SK-N-SH (cell line): ENCODE measurements around the gene NPFFR1. TPM values are rescaled to one million over a fixed set of nuclear protein-coding genes. Genes with fewer than 3 reads are reported as not detected.

Experiments used
- CTCF ChIA-PET: fragments of 300-600, 350-600 bp; formaldehyde crosslinking; extraction: SDS; loops from one replicate; lab custom pipeline; 2021; lab: Yijun Ruan, JAX
- POLR2A ChIA-PET: fragments of 350-600 bp; sonication (Branson Sonifier 250); formaldehyde crosslinking; extraction: SDS; loops from one replicate; lab custom pipeline; 2020; ENCODE audit warnings: antibody characterized with exemption, inconsistent platforms; lab: Yijun Ruan, JAX
- DNase-seq: peaks from one replicate; pipeline ENCODE4 v3.0.0; 2012
- H2AFZ ChIP-seq: fragments of 200-600 bp; sonication (generic); 2 replicates; pipeline ENCODE4 v1.8.1; 2016; ENCODE audit warnings: antibody characterized with exemption, mild to moderate bottlenecking, low read depth
- H3F3A ChIP-seq: fragments of 200-600 bp; sonication (generic); replicated peaks from 2 replicates; pipeline ENCODE3; 2016; ENCODE audit warnings: antibody characterized with exemption, mild to moderate bottlenecking; ENCODE audit not compliant: insufficient read depth
- H3K27ac ChIP-seq, 2 experiments: fragments of 200-500 bp in 1 of 2; fragments of 200-600 bp in 1 of 2; sonication (Bioruptor generic) in 1 of 2; sonication (generic), shearing (Covaris generic) in 1 of 2; 2 replicates each; pipeline versions ENCODE4 v1.5.1 to v1.6.1; 2014 to 2016; ENCODE audit warnings: low read depth in 2 of 2, inconsistent platforms in 1 of 2, low read length in 1 of 2, mild to moderate bottlenecking in 1 of 2, mixed read lengths in 1 of 2
- H3K27me3 ChIP-seq: fragments of 200-600 bp; sonication (generic), shearing (Covaris generic); 2 replicates; pipeline ENCODE4 v1.6.1; 2016; ENCODE audit warnings: mixed run types; ENCODE audit not compliant: insufficient read depth
- H3K36me3 ChIP-seq, 2 experiments: fragments of 200-500 bp in 1 of 2; fragments of 200-600 bp in 1 of 2; sonication (Bioruptor generic) in 1 of 2; sonication (generic) in 1 of 2; replicated peaks in 1 of 2; 2 replicates each; pipeline versions ENCODE3 to v1.5.1; 2014 to 2016; ENCODE audit warnings: low read length in 1 of 2, mild to moderate bottlenecking in 1 of 2; ENCODE audit not compliant: insufficient read depth in 2 of 2, control insufficient read depth in 1 of 2
- H3K4me1 ChIP-seq, 2 experiments: fragments of 200-500 bp in 1 of 2; fragments of 200-600 bp in 1 of 2; sonication (Bioruptor generic) in 1 of 2; sonication (generic), shearing (Covaris generic) in 1 of 2; 2 replicates each; pipeline versions ENCODE4 v1.5.1 to v1.6.1; 2014 to 2016; ENCODE audit warnings: low read depth in 1 of 2, low read length in 1 of 2, mixed run types in 1 of 2; ENCODE audit not compliant: insufficient read depth in 2 of 2, control insufficient read depth in 1 of 2
- H3K4me2 ChIP-seq: fragments of 200-600 bp; sonication (generic), shearing (Covaris generic); 2 replicates; pipeline ENCODE4 v1.6.1; 2017; ENCODE audit warnings: mixed run types
- H3K4me3 ChIP-seq, 2 experiments: fragments of 200-500 bp in 1 of 2; fragments of 200-600 bp in 1 of 2; sonication (Bioruptor generic) in 1 of 2; sonication (generic), shearing (Covaris generic) in 1 of 2; 2 replicates each; pipeline versions ENCODE4 v1.5.1 to v1.8.1; 2014 to 2016; ENCODE audit warnings: low read depth in 2 of 2, inconsistent platforms in 1 of 2, low read length in 1 of 2, mild to moderate bottlenecking in 1 of 2, mixed read lengths in 1 of 2, moderate library complexity in 1 of 2
- H3K79me2 ChIP-seq: fragments of 200-600 bp; sonication (generic); 2 replicates; pipeline ENCODE4 v1.8.1; 2017; ENCODE audit warnings: mild to moderate bottlenecking; ENCODE audit not compliant: insufficient read depth
- H3K9ac ChIP-seq: fragments of 200-600 bp; sonication (generic); 2 replicates; pipeline ENCODE4 v1.6.1; 2017; ENCODE audit warnings: mixed run types
- H3K9me2 ChIP-seq: fragments of 200-600 bp; sonication (generic); 2 replicates; pipeline ENCODE4 v1.6.1; 2017; ENCODE audit warnings: mixed run types
- H3K9me3 ChIP-seq: fragments of 200-600 bp; sonication (generic); 2 replicates; pipeline ENCODE4 v1.6.1; 2017; ENCODE audit warnings: mixed run types, mild to moderate bottlenecking, moderate library complexity
- H4K20me1 ChIP-seq: fragments of 200-600 bp; sonication (generic); 2 replicates; pipeline ENCODE4 v1.6.1; 2017; ENCODE audit warnings: mild to moderate bottlenecking, mixed run types; ENCODE audit not compliant: insufficient read depth
- CHD2 ChIP-seq: fragments of 150-350 bp; IDR thresholded peaks from 2 replicates; pipeline ENCODE4 v1.6.1; 2018; ENCODE audit warnings: low read length; ENCODE audit not compliant: partially characterized antibody
- ELF1 ChIP-seq: IDR thresholded peaks from 2 replicates; pipeline ENCODE4 v1.4.0; 2012
- EP300 ChIP-seq, 2 experiments: IDR thresholded peaks; 2 replicates each; pipeline versions ENCODE4 v1.4.0 to v1.6.1; 2012; ENCODE audit warnings: borderline replicate concordance in 1 of 2, low read depth in 1 of 2, low read length in 1 of 2
- FOXM1 ChIP-seq: IDR thresholded peaks from 2 replicates; pipeline ENCODE4 v1.4.0; 2012; ENCODE audit warnings: low read depth, mild to moderate bottlenecking
- IRF3 ChIP-seq: fragments of 150-350 bp; IDR thresholded peaks from 2 replicates; pipeline ENCODE4 v1.6.1; 2016; ENCODE audit warnings: mild to moderate bottlenecking, low read depth, low read length
- MXI1 ChIP-seq: IDR thresholded peaks from 2 replicates; pipeline ENCODE4 v1.6.1; 2012; ENCODE audit warnings: mild to moderate bottlenecking, low read depth, low read length, improper control_type of control experiment
- NFIC ChIP-seq: IDR thresholded peaks from 2 replicates; pipeline ENCODE4 v1.4.0; 2012; ENCODE audit warnings: borderline replicate concordance
- RAD21 ChIP-seq: IDR thresholded peaks from 2 replicates; pipeline ENCODE4 v1.6.1; 2012; ENCODE audit warnings: mild to moderate bottlenecking, low read length
- REST ChIP-seq: IDR thresholded peaks from 2 replicates; pipeline ENCODE4 v1.6.1; 2012; ENCODE audit warnings: mild to moderate bottlenecking, low read depth, low read length, moderate library complexity
- RXRA ChIP-seq: IDR thresholded peaks from 2 replicates; pipeline ENCODE4 v1.4.0; 2012; ENCODE audit warnings: low read depth, mild to moderate bottlenecking, borderline replicate concordance
- SIN3A ChIP-seq: IDR thresholded peaks from 2 replicates; pipeline ENCODE4 v1.6.1; 2012; ENCODE audit warnings: low read depth, mild to moderate bottlenecking, low read length, moderate library complexity, borderline replicate concordance
- TAF1 ChIP-seq: IDR thresholded peaks from 2 replicates; pipeline ENCODE4 v1.6.1; 2012; ENCODE audit warnings: low read depth, mild to moderate bottlenecking, low read length, moderate library complexity, borderline replicate concordance
- TCF12 ChIP-seq: IDR thresholded peaks from 2 replicates; pipeline ENCODE4 v1.4.0; 2012
- WGBS: methylation state at CpG from one replicate; pipeline ENCODE4 v1.1.6; 2017; ENCODE audit warnings: low lambda C conversion rate; 5-methylcytosine and 5-hydroxymethylcytosine counted together
- polyA plus RNA-seq, 3 experiments: library from polyadenylated mRNA; depleted of rRNA; stranded (reverse); fragments of >200 nt; gene quantifications; 2 replicates each; pipeline ENCODE4 v1.2.3, GENCODE V29; 2012

The NPFFR1 gene
- polyA plus RNA-seq, 1 of the 3 experiments (the other 2 are of a cell fraction) = not detected

GRCh38 chr10:70309661-70310060, 25.9 kb upstream of the NPFFR1 start:
- Histone ChIP-seq H3K79me2 (no peaks in the 10 kb centered on the region), H2AFZ (no peak overlapping the region), H3K27me3 (no peaks in the 10 kb centered on the region), H3K4me1 (0 out of 4 replicates have a peak, but pooled peaks cover 0 to 5% of the 10 kb centered on the region in 2 experiments), H3K9ac (no peak overlapping the region)
- no peak for DNase-seq
- POLR2A ChIA-PET = no interaction called here
- no peak for TF ChIP-seq NFIC
- no peak for TF ChIP-seq EP300 (IDR thresholded peaks at IDR 0.05; ENCODE audit: borderline replicate concordance in 1 of 2, low read depth in 1 of 2, low read length in 1 of 2)
- TF ChIP-seq TCF12 = no peak
- no peak for TF ChIP-seq RAD21
- no peak for TF ChIP-seq IRF3
- no peak for TF ChIP-seq FOXM1
- TF ChIP-seq SIN3A = no peak
- no peak for TF ChIP-seq REST
- TF ChIP-seq TAF1 = no peak
- TF ChIP-seq ELF1 = no peak
- TF ChIP-seq MXI1 = no peak
- TF ChIP-seq, all 33 proteins: peak for 0
- CTCF ChIA-PET = interaction anchor here (1.3 kb wide), 1 partner anchor 37 kb away, joined by 3 read pairs; no protein-coding TSS in a partner anchor
- Histone ChIP-seq H3K9me3 (no peaks in the 10 kb centered on the region), H3K9me2 (no peaks in the 10 kb centered on the region), H4K20me1 (no peaks in the 10 kb centered on the region), H3K36me3 (no peaks in the 10 kb centered on the region), H3K4me3 (no peak overlapping the region), H3K4me2 (no peak overlapping the region), H3F3A (no peaks in the 10 kb centered on the region), H3K27ac (no peak overlapping the region)
- 94% methylated on average over 6 of the region's 7 CpGs for WGBS

- H3K9me2 ChIP-seq = no peaks in the 10 kb centered on the region
- ChIA-PET POLR2A (no interaction called here), CTCF (interaction anchor here (0.9 to 1.0 kb wide), 3 partner anchors 41 to 56 kb away, joined by 3 read pairs; no protein-coding TSS in a partner anchor)
- no peak for DNase-seq
- no peak overlapping the region for H3K9ac ChIP-seq
- TF ChIP-seq CHD2 = no peak
- TF ChIP-seq RXRA = no peak
- H3K9me3 ChIP-seq = no peaks in the 10 kb centered on the region
- H3F3A ChIP-seq = no peaks in the 10 kb centered on the region
- H3K4me1 ChIP-seq = 0 out of 4 replicates have a peak, but pooled peaks cover 0 to 5% of the 10 kb centered on the region in 2 experiments
- no peak overlapping the region for H3K27ac ChIP-seq
- H2AFZ ChIP-seq = no peak overlapping the region
- no peak overlapping the region for H3K4me3 ChIP-seq
- no peak overlapping the region for H3K4me2 ChIP-seq
- H3K27me3 ChIP-seq = no peaks in the 10 kb centered on the region
- H3K36me3 ChIP-seq = no peaks in the 10 kb centered on the region
- no peaks in the 10 kb centered on the region for H3K79me2 ChIP-seq
- H4K20me1 ChIP-seq = no peaks in the 10 kb centered on the region
- 96% methylated on average over 18 of the region's 19 CpGs for WGBS
Measured at GRCh38 chr10:70308121-70309060, 24.6 kb upstream of the NPFFR1 start.
